ENCODE measurements around the gene AGPAT3.

Gene AGPAT3

GRCh38 chr21:43854773-43855633 is 10.0 kb upstream of the AGPAT3 start:
- TF ChIP-seq CTCF (IDR thresholded peaks at IDR 0.05), result no peak
- H3K4me3 Mint-ChIP-seq, result no peak overlapping the region
- peaks cover 5% of the 10 kb centered on the region for H3K36me3 Mint-ChIP-seq (ENCODE audit: low read depth)
- peaks cover 21% of the 10 kb centered on the region for H3K27me3 Mint-ChIP-seq (ENCODE audit: low read depth, poor library complexity)
- peaks cover 11% of the 10 kb centered on the region for H3K9me3 Mint-ChIP-seq
- H3K4me1 Mint-ChIP-seq, result peaks cover 22% of the 10 kb centered on the region
- DNase-seq, result no peak
- H3K27ac Mint-ChIP-seq, result no peak overlapping the region

GRCh38 chr21:43855955-43856354 is 9.1 kb upstream of the AGPAT3 start:
- no peak for TF ChIP-seq CTCF (IDR thresholded peaks at IDR 0.05)
- Mint-ChIP-seq H3K27ac (no peak overlapping the region), H3K36me3 (ENCODE audit: low read depth) (peaks cover 5% of the 10 kb centered on the region), H3K4me3 (no peak overlapping the region), H3K4me1 (peaks cover 30% of the 10 kb centered on the region), H3K27me3 (ENCODE audit: low read depth, poor library complexity) (peaks cover 21% of the 10 kb centered on the region), H3K9me3 (peaks cover 8% of the 10 kb centered on the region)
- no peak for DNase-seq

- Mint-ChIP-seq H3K27me3 (ENCODE audit: low read depth, poor library complexity) (peaks cover 32% of the 10 kb centered on the region), H3K27ac (no peak overlapping the region), H3K36me3 (ENCODE audit: low read depth) (no peaks in the 10 kb centered on the region), H3K4me3 (no peak overlapping the region), H3K4me1 (peaks cover 37% of the 10 kb centered on the region), H3K9me3 (peaks cover under 1% of the 10 kb centered on the region)
- DNase-seq, result no peak
- TF ChIP-seq CTCF (IDR thresholded peaks at IDR 0.05), result no peak
Observed at GRCh38 chr21:43858806-43859648, 6.0 kb upstream of the AGPAT3 start.

- H3K27ac Mint-ChIP-seq, result no peak overlapping the region
- TF ChIP-seq CTCF (IDR thresholded peaks at IDR 0.05), result no peak
- H3K36me3 Mint-ChIP-seq (ENCODE audit: low read depth), result no peaks in the 10 kb centered on the region
- no peak overlapping the region for H3K4me3 Mint-ChIP-seq
- peaks cover 34% of the 10 kb centered on the region for H3K4me1 Mint-ChIP-seq
- H3K27me3 Mint-ChIP-seq (ENCODE audit: low read depth, poor library complexity), result peaks cover 32% of the 10 kb centered on the region
- no peak for DNase-seq
- no peaks in the 10 kb centered on the region for H3K9me3 Mint-ChIP-seq
Observed at GRCh38 chr21:43859747-43860214, 5.2 kb upstream of the AGPAT3 start.

GRCh38 chr21:43861706-43862105 is 3.3 kb upstream of the AGPAT3 start:
- Mint-ChIP-seq H3K27ac (no peak overlapping the region), H3K36me3 (ENCODE audit: low read depth) (no peaks in the 10 kb centered on the region), H3K4me3 (no peak overlapping the region), H3K4me1 (peaks cover 31% of the 10 kb centered on the region), H3K27me3 (ENCODE audit: low read depth, poor library complexity) (peaks cover 41% of the 10 kb centered on the region), H3K9me3 (no peaks in the 10 kb centered on the region)
- TF ChIP-seq CTCF (IDR thresholded peaks at IDR 0.05), result no peak
- DNase-seq, result no peak
